HepG2 (cell line): ENCODE results near the gene BBS9. TPM values are rescaled to one million over a fixed set of nuclear protein-coding genes. Genes with fewer than 3 reads are reported as not detected.

ENCODE experiments used
- ATAC-seq: fragments of 200-7000 bp; cut with Tn5 transposase; 3 replicates; pipeline ENCODE4 v1.9.1; 2020; ENCODE audit warnings: mild to moderate bottlenecking, moderate library complexity
- BruUV-seq: library from RNA; stranded (reverse); fragments of 400-500 nt; replicated peaks from 2 replicates; lab custom pipeline; 2021; lab: Mats Ljungman, UMichigan
- CTCF ChIA-PET: fragments of 300-600 bp; formaldehyde crosslinking; extraction: SDS; loops from one replicate; lab custom pipeline; 2021; ENCODE audit warnings: low total read pairs, inconsistent platforms, low intra/inter-chr PET ratio; lab: Yijun Ruan, JAX
- POLR2A ChIA-PET: fragments of 350-600 bp; sonication (Branson Sonifier 250); formaldehyde crosslinking; loops from one replicate; lab custom pipeline; 2020; ENCODE audit warnings: antibody characterized with exemption, inconsistent platforms; lab: Yijun Ruan, JAX
- DNase-seq: peaks from one replicate; pipeline ENCODE4 v3.0.0-alpha.2; 2015; ENCODE audit warnings: low spot score
- FAIRE-seq: peaks from 3 replicates; lab custom pipeline; 2011; peaks lifted over from hg19 to GRCh38; lab: Jason Lieb, UNC
- H2AFZ ChIP-seq: one replicate; pipeline ENCODE4 v1.6.1; 2011; ENCODE audit warnings: low read length, inconsistent platforms
- H3K27ac ChIP-seq: fragments of 300-600 bp; 3 replicates; pipeline ENCODE4 v1.8.0; 2011; ENCODE audit warnings: mixed run types, mild to moderate bottlenecking, mixed read lengths, low read length, inconsistent platforms; ENCODE audit not compliant: insufficient read depth; ENCODE audit errors: extremely low read length
- H3K27me3 ChIP-seq, 2 experiments: fragments of 200-600 bp in 1 of 2; 2 replicates in 1 of 2; 3 replicates in 1 of 2; pipeline versions ENCODE4 v1.6.0 to v1.8.0; 2011; ENCODE audit warnings: low read length in 2 of 2, mild to moderate bottlenecking in 2 of 2, moderate library complexity in 2 of 2, inconsistent platforms in 1 of 2; ENCODE audit not compliant: insufficient read depth in 2 of 2, control insufficient read depth in 1 of 2
- H3K36me3 ChIP-seq, 2 experiments: fragments of 200-600 bp in 1 of 2; replicated peaks in 1 of 2; 2 replicates in 1 of 2; 3 replicates in 1 of 2; pipeline versions ENCODE4 v1.5.1 to v1.8.0; 2011; ENCODE audit warnings: low read length in 2 of 2, inconsistent platforms in 1 of 2; ENCODE audit not compliant: insufficient read depth in 2 of 2, control insufficient read depth in 1 of 2
- H3K4me1 ChIP-seq: 2 replicates; pipeline ENCODE4 v1.5.1; 2012; ENCODE audit warnings: low read length, inconsistent platforms; ENCODE audit not compliant: insufficient read depth
- H3K4me2 ChIP-seq: 2 replicates; pipeline ENCODE4 v1.6.0; 2011; ENCODE audit warnings: low read depth, low read length, inconsistent platforms
- H3K4me3 ChIP-seq, 3 experiments: fragments of 200-600 bp in 1 of 3; sonication (generic), shearing (Covaris generic) in 1 of 3; replicated peaks in 1 of 3; 2 replicates each; pipeline ENCODE4 v1.5.1; 2011 to 2016; ENCODE audit warnings: low read length in 3 of 3, inconsistent platforms in 2 of 3, low read depth in 2 of 3, mild to moderate bottlenecking in 2 of 3, control low read depth in 1 of 3, mixed read lengths in 1 of 3; ENCODE audit not compliant: insufficient read depth in 1 of 3
- H3K79me2 ChIP-seq: one replicate; pipeline ENCODE4 v1.6.1; 2011; ENCODE audit warnings: low read length, inconsistent platforms; ENCODE audit not compliant: insufficient read depth
- H3K9ac ChIP-seq: 2 replicates; pipeline ENCODE4 v1.6.0; 2011; ENCODE audit warnings: mild to moderate bottlenecking, low read depth, low read length, inconsistent platforms; ENCODE audit not compliant: insufficient read depth
- H3K9me3 ChIP-seq: 2 replicates; pipeline ENCODE4 v1.5.1; 2012; ENCODE audit warnings: mild to moderate bottlenecking, low read length
- H4K20me1 ChIP-seq: 2 replicates; pipeline ENCODE4 v1.6.0; 2011; ENCODE audit warnings: inconsistent platforms, mild to moderate bottlenecking, low read length, moderate library complexity; ENCODE audit not compliant: insufficient read depth
- AHDC1 ChIP-seq: sonication (generic); formaldehyde crosslinking; IDR thresholded peaks from 2 replicates; pipeline ENCODE4 v1.5.1; 2020; ENCODE audit warnings: mild to moderate bottlenecking, missing genetic modification reagents, borderline replicate concordance
- ASH2L ChIP-seq: fragments of 300-600, 200-600 bp; sonication (generic); IDR thresholded peaks from 2 replicates; pipeline ENCODE4 v1.7.0; 2017; ENCODE audit warnings: low read depth, mild to moderate bottlenecking, moderate library complexity, mixed read lengths, low read length; ENCODE audit not compliant: insufficient read length
- IKZF5 ChIP-seq: IDR thresholded peaks from 2 replicates; pipeline ENCODE4 v1.6.1; 2018; ENCODE audit warnings: missing genetic modification reagents, mild to moderate bottlenecking, missing compliant biosample characterization
- JUN ChIP-seq: sonication (generic); formaldehyde crosslinking; IDR thresholded peaks from 2 replicates; pipeline ENCODE4 v1.4.0; 2020; ENCODE audit warnings: mild to moderate bottlenecking, missing genetic modification reagents
- TRAFD1 ChIP-seq: sonication (generic); formaldehyde crosslinking; IDR thresholded peaks from 2 replicates; pipeline ENCODE4 v1.5.1; 2020; ENCODE audit warnings: missing genetic modification reagents, mild to moderate bottlenecking, borderline replicate concordance
- U2AF2 ChIP-seq: fragments of 200-400 bp; formaldehyde crosslinking; IDR thresholded peaks from 2 replicates; pipeline ENCODE4 v1.6.1; 2017; ENCODE audit warnings: low read depth, mild to moderate bottlenecking, low read length
- YEATS4 ChIP-seq: sonication (generic); formaldehyde crosslinking; IDR thresholded peaks from 2 replicates; pipeline ENCODE4 v1.4.0; 2020; ENCODE audit warnings: missing genetic modification reagents, borderline replicate concordance
- ZBTB44 ChIP-seq: sonication (generic); formaldehyde crosslinking; IDR thresholded peaks from 2 replicates; pipeline ENCODE4 v1.4.0; 2020; ENCODE audit warnings: missing genetic modification reagents
- WGBS: methylation state at CpG from one replicate; pipeline ENCODE4 v1.1.6; 2017; ENCODE audit warnings: low lambda C conversion rate; 5-methylcytosine and 5-hydroxymethylcytosine counted together
- in situ Hi-C: cut with HindIII; loops from 2 replicates; pipeline ENCODE4 v1.10.0; 2017; ENCODE audit warnings: low pct_unique_long_range_greater_than_20kb; ENCODE audit not compliant: extremely low pct_ligation_motif_present
- intact Hi-C: fragments of 100-400 bp; cut with micrococcal nuclease; formaldehyde crosslinking; loops from one replicate; pipeline ENCODE4 v1.10.0; 2022; ENCODE audit not compliant: unreplicated experiment
- polyA plus RNA-seq, 8 experiments: library from polyadenylated mRNA; depleted of rRNA in 3 of 8; stranded (reverse) in 7 of 8; unstranded in 1 of 8; fragments of >200 nt; fragmentation: Illumina TruSeq in 4 of 8; extraction: Trizol in 4 of 8; gene quantifications; 2 replicates each; pipeline versions ENCODE4 v1.2.1 to v1.2.3, GENCODE V29; 2011 to 2016; ENCODE audit warnings: low read depth in 4 of 8, missing spikeins in 1 of 8, mixed read lengths in 1 of 8; ENCODE audit not compliant: insufficient read depth in 1 of 8
- total RNA-seq, 5 experiments: library from RNA; depleted of rRNA; stranded (reverse); fragments of >200 nt; fragmentation: Illumina TruSeq; extraction: Trizol; gene quantifications; 2 replicates each; pipeline ENCODE4 v1.2.3, GENCODE V29; 2016; ENCODE audit warnings: low read depth in 1 of 5

BBS9 gene
- total and polyA plus RNA-seq, 2 of the 13 experiments (the other 11 are each of a cell fraction or from before 2014, with no cell fraction given): 5.1 to 7.8 TPM

GRCh38 chr7:33186192-33186591 lies 56.8 kb downstream of the BBS9 start:
- Histone ChIP-seq H3K9me3 (no peaks in the 10 kb centered on the region), H3K27me3 (no peaks in the 10 kb centered on the region; a peak in 1 of 5 replicates)
- no peak for TF ChIP-seq IKZF5
- no peak for TF ChIP-seq ASH2L
- TF ChIP-seq AHDC1 (CRISPR knock-in tag): no peak
- TF ChIP-seq JUN: no peak
- TF ChIP-seq YEATS4: no peak
- TF ChIP-seq ZBTB44: no peak
- no peak for TF ChIP-seq TRAFD1 (CRISPR knock-in tag)
- TF ChIP-seq U2AF2: no peak
- TF ChIP-seq, all 625 proteins: peak for 0
- Histone ChIP-seq H3K79me2 (no peaks in the 10 kb centered on the region), H3K4me2 (no peak overlapping the region), H2AFZ (no peak overlapping the region), H3K27ac (no peak overlapping the region), H4K20me1 (no peaks in the 10 kb centered on the region), H3K4me3 (no peak overlapping the region), H3K36me3 (no peaks in the 10 kb centered on the region), H3K9ac (no peak overlapping the region), H3K4me1 (peaks cover 11% of the 10 kb centered on the region)
- POLR2A ChIA-PET: no interaction called here
- ATAC-seq: no peak
- no peak for DNase-seq
- in situ Hi-C loops: loop anchor here (10.0 to 25.0 kb wide), 2 partner anchors 269 to 526 kb away; no protein-coding TSS in a partner anchor
- no TSS peak for BruUV-seq
- CTCF ChIA-PET: interaction anchor here (1.4 to 2.3 kb wide), 2 partner anchors 57 to 558 kb away, joined by 9 to 16 read pairs; no protein-coding TSS in a partner anchor
- intact Hi-C loops: loop anchor here (2.0 to 5.0 kb wide), 2 partner anchors 57 to 146 kb away; no protein-coding TSS in a partner anchor
- FAIRE-seq: no peak
- WGBS: 32% methylated on average over 1 of the region's 1 CpG
